HG03342 (cell line): Measurements from ENCODE around the gene RNASE12.
"Not testable (repeated sequence)": the region's sequence is repeated elsewhere in the genome, so short reads cannot be mapped to it uniquely, and the experiment has no call there.

Experiments used
- ATAC-seq: cut with Tn5 transposase; IDR thresholded peaks from one replicate; pipeline ENCODE4 v1.9.1; 2021; ENCODE audit warnings: mild to moderate bottlenecking, moderate library complexity; ENCODE audit not compliant: unreplicated experiment

The RNASE12 gene

DNA sequence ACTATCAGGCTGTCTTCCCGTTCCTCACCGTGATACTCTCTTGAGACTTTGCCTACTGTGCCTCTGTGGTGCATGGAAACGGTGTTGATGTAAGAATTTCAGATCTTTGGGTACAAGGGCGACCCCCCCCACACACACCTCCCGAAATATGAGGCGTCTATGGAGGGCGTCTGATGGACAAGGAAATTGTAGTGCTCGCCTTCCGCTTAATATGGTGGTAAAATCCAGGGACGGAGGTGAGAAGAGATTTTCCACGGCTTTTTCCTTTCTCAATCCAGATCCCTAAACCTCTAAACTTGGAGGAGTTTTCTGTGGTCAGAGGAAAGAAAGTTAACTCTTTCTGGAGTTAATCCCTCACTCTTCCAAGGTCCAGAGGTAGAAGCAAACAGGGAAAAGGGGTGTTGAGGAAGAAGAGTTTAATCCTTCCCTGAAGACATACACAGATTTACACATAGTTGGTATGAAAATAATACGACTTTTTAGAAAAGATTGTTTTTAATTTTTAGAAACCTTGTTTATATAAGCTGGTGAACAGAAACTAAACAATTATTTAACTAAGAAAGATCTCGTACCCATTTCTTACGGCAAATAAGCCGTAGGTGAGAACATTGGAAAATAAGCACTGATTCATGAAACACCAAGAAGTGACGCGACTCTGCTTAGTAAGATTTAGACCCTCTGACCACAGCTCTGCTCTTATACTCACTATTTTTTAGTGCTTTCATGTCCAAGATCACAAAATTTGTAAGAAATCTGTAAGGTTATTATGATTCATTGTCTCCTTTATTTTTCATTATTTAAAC lies 23.1 kb upstream of the RNASE12 start:
- no peak for ATAC-seq

DNA sequence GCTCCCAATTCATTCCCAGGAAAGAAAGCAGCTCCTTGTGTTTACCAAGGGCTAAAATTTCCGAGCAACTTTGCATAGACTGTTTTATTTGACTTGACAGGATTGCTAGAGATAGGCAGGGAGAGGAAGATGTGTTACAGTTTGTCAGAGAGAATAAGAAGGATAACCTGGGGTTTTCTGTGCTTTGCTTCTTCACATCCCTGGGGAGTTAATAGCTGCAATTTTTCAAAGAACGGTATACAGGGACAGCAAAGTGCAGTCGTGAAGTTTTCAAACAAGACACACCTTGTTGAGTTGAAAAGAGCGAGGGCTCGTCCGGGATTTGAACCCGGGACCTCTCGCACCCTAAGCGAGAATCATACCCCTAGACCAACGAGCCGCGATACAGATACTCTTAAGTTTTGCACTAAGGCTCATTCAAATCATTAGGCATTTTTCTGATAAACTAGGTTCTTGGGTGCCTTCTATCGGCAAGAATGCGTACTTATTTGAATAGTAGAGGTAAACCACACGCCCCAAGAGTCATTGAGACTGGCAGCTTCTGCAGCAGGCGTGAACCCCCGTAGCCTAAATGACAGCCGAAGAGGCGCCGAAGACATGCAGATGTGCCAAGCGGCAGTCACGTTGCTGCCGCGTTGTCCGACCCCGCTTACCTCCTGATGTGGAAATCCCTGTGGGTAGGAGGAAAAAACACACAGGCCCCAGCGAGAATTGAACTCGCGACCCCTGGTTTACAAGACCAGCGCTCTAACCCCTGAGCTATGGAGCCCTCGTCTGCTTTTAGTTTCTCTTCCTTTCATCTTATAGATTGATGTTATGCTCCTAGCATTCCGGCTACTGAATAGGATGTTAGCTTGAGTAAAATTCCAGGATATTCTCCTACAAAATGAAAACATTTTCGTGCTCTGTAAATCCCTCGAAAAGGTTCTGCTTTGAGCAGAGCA lies 22.2 kb upstream of the RNASE12 start:
- ATAC-seq, result peak; percentile 66

DNA sequence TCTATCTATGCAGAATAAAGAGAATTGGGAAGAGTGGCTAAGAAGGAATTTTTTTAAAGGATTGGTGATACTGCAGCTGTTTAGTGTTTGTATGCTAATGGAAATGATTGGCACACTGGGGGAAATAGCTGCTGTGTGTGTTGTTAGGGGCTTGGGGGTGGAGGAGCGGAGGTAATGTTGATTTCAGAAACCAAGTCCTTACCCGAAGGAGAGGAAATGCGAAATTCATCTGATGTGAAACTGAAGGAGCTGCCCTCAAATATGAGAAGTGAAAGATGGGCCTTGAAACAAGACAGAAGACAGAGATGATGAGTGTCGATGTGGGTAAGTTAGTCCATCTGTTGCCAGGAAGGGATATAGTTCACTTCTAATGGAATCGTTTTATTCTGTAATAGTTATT lies 21.2 kb upstream of the RNASE12 start:
- no peak for ATAC-seq

DNA sequence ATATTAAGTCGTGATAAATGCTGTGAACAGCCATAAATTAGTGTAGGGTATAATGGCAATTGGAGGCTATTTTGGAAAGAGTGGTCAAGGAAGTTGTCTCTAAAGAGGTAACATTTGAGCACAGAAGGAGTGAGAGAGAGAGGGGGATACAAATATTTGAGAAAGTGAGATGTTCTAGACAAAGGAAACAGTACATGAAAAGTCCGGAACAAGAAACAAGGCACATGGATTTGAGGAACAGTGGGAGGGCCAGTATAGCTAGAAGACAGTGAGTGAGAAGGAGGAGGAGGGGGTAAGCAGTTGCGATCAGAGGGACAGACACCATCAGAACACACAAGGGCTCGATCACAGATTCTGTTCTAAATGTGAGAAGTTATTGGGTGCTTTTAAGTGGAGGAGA lies 20.1 kb upstream of the RNASE12 start:
- ATAC-seq, result no peak

DNA sequence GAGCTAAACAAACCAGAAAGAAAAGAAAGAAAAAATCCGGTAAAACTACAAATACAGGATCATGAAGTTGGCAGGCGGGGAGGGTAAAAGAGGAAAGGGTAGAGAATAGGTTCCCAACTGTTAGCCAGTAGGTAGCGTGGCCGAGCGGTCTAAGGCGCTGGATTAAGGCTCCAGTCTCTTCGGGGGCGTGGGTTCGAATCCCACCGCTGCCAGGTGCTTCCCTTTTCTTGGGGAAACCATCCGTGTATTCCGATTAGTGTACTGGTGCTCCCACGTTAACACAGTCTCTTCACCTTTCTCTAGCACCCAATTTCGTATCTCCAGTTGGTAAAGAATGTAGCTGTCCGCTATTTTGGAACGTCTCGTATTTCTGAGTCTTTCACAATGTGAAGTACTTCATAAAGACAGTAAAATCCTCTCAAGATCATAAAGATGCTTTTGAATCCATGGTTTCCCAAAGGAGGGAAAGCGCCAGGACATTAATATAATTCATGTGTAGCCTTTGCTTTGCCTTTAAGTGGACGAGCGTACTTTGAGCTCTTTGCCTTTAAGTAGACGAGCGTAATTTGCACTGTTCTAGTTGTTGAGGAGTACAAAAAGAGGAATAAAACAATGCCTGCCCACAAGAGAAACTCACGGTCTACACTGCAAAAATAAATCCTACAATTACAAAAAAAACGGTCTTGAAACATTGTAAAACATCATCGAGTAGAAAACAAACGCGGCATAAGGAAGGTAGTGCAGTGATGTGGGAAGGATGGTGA lies 19.0 kb upstream of the RNASE12 start:
- ATAC-seq, result no peak

DNA sequence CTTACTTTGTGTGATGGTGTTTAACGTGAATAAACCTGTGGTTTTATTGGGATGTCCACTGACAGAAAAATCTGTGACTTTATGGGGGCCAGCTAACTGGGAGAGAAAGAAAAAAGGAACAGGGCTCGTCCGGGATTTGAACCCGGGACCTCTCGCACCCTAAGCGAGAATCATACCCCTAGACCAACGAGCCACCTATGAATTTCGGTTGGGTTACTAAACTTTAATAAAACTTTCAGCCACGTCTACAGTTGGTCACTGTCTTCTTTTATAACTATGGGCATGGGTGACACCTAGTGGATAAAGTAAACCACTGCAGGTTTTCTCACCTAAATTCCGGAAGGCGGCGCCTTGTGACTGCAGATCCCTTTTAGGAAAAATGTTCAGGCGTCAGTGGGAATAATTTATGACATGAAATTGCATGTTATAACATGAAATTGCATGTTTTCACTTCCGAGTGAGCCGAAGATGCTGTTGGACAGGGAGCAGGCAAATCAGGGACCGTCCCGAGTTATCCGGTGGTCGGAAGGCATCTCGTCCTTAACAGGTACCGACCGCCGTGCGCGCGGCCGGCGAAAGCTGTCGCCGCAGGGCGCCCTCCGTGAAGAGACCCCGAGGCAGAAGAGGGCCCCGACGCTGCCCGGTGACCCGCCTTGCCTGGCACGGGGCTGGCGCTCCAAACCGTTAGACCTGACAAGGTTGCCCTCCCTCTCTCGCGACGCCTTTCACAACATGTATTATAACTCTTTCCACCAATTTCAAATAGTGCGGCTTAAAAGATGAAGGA lies 18.2 kb upstream of the RNASE12 start:
- ATAC-seq, result no peak

DNA sequence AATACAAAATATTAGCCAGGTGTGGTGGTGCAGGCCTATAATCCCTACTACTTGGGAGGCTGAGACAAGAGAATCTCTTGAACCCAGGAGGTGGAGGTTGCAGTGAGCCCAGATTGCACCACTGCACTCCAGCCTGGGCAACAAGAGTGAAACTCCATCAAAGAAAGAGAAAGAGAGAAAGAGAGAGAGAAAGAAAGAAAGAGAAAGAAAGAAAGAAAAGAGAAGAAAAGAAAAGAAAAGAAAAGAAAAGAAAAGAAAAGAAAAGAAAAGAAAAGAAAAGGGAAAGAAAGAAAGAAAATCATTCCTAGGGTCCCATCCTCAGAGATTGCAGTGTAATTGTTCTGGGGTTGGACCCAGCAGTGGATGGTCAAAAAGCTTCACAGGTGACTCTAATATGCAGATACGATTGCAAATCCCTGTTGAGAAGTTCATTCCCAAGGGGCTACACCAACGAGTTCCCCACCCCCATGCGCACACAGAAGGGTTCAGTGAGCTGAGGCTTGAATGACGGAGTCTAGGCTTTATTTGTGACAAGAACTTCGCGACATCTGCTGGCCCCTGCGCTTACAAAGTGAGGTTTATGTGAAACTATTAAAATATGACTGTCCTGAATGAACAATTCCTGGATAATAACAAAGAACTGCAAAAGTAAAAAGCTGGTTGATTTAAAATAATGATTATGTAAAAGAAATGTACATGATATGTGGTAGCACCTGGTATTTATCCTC lies 17.4 kb upstream of the RNASE12 start:
- ATAC-seq, result no peak

DNA sequence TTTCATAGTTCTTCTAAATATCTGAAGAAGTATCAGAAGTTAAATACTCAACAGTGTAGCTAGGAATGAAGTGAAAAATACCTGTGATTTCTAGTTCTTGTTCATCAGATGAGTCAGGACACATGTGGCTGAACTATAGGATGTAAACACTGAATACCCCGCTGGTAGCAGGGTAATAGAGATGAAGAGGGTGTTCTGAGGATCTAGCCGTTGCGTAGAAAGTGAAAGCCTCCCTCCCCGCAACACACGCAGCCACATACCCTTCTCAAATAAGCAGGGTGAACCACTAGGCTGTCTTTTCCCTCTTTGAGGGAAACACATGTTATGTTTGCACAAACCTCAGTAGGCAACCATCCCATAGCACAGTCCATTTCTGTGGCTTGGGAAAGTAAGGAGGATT lies 16.4 kb upstream of the RNASE12 start:
- no peak for ATAC-seq

DNA sequence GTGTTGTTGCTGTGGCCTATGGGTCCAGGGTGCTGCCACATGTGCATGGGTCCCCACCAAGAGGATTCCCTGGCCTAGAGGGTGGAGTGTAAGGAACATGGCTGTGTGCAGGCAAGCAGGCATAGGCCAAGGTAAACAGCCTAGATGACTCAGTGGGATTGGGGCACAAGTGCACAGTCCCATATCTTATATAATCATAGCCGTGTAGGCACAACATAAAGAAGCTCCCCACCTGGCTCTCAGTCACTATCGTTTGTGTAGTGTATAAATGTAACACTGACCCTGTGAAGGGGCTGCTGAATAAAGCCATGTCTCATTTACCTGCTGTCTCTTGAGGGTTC lies 15.7 kb upstream of the RNASE12 start:
- no peak for ATAC-seq

DNA sequence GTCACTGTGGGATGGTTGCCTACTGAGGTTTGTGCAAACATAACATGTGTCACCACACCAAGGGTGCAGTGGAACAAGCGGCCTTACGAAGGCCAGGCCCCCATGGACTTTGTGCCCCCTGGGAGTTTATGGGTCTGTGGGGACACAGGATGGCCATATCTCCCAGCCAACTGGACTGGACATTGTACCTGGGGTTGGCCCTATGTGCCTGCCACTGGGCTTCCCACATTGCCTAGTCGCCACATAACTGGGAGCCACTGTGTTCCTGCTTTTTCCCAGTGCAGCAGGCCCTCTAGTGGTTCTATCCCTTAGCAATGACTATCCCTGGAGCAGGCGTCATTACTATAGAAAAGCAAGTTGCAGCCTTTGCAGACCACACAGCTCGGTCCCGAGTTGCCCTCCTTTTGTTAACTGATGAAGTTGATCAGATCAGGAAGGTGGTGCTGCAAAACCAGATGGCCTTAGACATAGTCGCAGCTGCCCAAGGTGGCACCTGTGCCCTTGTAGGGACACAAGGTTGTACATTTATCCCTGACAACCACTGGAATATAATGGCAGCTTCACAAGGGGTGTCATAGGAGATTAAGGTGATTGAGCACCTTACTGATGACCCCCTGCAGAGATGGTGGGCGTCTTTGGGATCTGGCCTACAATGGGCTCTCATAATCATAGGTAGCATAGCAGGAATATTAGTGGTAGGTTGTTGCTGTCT lies 15.2 kb upstream of the RNASE12 start:
- no peak for ATAC-seq

DNA sequence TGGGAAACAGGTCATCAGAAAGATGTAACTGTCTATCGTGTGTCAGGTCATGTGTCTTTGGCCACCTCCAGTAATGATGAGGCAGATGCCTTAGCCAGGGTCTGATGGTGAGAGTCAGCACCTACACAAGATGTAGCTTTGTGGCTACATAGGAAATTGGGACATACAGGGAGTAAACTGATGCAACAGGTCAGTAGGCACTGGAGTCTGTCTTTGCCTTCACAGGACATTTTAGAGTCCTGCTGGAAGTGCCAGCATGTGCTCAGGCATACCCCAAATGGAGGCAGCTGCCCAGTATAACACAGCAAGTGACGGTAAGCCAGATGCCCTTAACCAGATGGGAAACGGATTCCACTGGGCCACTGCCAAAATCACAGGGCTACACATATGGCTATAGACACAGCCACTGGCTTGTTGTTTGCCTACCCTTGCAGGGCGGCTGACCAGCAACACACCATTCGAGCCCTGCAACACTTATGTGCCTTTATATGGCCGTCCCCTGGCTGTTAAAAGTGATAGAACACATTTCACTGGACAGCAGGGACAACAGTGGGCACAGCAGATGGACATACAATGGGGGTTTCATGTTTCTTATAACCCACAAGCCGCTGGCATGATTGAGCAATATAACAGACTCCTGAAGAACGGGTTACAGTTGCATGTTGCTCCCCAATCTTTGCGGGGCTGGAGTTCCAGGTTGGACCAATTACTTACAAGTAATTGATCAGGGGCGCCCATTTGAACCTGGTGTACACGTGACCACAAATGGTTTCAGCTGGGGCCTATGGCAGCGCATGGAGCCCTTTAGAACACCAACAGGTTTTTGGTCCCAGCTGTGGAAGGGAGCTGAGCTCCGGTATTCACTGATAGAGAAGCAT lies 12.9 kb upstream of the RNASE12 start:
- no peak for ATAC-seq

DNA sequence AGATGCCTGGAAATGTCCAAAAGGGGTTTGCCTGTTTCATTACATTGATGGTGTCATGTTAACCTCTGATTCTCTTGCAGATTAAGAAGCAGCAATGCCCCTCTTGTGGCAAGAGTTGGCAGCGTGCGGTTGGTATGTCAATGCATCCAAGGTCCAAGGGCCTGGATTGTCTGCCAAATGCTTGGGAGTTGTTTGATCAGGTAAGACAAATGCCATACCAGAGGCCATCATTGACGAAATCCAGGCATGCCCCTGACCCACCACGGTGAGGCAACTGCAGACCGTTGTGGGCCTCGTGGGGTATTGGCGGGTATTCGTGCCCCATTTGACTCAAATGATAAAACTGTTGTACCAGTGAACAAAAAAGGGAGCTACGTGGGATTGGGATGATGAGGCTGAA lies 11.4 kb upstream of the RNASE12 start:
- no peak for ATAC-seq

DNA sequence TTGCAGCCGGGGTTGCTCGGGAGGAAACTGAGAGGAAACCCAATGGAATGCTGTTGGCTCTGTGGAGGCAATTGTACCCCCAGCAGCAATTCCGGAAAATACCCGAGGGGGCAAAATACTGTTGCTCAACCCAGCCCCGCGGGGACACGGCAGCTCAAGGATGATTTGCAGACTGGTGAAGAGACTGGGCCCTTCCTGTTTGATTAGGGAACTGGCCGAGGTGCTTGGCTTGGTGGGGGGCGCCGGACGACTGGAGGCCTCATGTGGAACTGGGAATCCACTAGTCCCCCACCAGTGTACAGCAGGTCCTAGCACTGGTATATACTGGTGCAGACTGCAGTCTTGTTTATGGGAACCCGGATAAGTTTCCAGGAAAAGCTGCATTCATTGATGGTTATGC lies 10.3 kb upstream of the RNASE12 start:
- ATAC-seq, result no peak

DNA sequence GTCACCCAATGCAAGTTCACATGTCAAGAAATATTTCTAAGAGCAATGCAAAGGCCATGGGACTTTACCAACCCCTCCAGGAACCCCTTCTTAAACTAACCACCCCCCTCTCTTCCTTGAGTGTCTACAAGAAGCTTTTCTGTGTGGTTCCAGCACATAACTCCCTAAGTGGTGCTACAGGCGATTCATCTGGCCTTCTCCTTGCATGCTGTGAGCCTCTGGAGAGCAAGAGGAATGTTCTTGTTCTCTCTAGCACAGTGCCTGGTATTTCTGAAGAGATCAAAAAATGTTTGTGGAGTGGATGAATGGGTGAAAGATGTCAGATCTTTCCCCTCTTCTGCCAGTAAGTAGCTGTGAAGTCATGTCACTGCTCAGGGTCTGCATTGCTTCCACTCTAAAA lies 5.9 kb upstream of the RNASE12 start:
- ATAC-seq, result no peak

DNA sequence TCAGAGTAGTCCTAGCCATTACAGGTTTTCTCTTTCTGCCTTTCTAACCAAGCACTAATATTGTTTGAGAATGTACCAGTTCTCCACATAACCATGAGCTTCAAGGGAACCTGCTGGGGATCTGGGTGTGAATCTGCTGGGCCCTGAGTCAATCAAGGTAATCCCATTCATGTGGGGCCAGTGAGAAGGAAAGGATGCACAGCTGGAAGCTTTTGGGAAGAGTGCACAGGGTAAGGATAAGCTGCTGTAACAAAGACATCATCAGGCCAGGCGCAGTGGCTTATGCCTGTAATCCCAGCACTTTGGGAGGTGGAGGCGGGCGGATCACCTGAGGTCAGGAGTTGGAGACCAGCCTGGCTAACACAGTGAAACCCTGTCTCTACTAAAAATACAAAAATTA lies 4.5 kb upstream of the RNASE12 start:
- not testable (repeated sequence) for ATAC-seq

DNA sequence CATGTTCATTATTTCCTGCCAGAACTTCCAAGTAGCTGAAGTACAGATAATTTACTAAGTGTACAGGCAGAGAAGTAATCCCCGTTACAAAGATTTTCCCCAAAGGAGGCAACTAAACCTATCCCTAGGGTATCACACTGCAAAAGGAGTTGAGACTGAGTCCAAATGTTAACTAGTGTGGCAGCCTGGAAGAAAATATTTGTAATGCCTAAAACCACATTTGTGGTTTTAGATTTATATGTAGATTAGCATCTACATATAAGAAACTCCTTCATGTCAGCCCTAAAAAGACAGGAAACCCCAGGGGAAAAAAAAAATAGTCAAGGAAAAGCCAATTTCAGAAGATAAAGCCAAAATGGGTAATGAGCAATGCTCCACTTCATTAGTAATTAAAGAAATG lies 1.4 kb upstream of the RNASE12 start:
- ATAC-seq, result no peak

DNA sequence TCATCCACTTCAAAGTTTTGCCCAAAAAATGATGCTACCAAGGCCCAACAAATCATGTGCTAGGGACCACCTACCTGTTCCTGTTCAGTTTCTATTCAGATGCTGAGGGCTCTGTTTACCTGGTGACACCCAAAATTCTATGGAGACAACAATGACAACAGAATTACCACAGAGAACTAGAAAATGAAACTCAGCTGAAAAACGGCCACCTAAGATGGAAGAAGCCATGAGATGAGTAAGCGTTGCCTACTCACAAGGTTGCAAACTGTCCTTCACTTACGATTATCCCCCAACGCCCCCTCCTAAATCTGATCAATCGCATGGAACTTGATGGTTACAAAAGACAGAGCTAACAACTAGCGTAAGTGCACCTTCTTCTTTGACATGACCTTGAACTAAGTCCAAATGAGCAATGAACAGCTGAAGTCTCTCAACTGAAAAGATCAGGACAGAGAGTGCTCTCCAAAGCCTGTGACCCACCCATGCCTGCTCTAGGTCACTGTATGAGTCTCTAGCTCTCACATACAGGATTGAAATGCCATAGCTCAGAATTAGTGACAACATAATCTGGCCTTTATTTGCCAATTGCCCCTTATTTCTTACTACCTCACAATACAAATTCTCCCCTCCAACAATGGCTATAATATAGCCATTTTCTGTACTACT lies 3.6 kb downstream of the RNASE12 start, which contains the start of gene RNASE11:
RNASE11 (minus strand) TSS at position 513 of the 666 bp plus-strand sequence.
- ATAC-seq, result no peak

DNA sequence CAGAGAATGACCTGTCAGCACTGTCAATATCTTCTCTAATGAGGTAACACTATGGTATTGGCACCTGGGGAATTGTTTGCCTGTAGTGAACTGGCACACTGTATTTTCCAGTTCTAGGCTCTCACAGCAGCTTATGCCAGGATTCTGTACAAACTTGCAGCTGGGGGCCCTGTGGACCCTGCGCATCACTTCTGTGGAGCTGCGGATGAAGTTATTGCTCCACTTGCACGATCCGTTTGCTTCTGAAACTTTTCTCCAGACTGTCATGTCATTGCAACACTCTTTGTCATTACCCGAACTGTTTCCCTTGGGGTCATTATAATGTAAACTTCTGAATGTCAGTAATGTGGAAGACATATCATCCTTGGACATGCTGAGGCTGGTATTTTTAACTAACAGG lies 7.3 kb downstream of the RNASE12 start:
- ATAC-seq, result no peak
